GM23248 (cell line): ENCODE measurements around the gene FBN1. TPM values are rescaled to one million over a fixed set of nuclear protein-coding genes. Genes with fewer than 3 reads are reported as not detected.
A peak's percentile ranks its signal among the peaks of the same experiment; 100 is the strongest.

Source experiments
- DNase-seq: peaks from one replicate; pipeline ENCODE4 v3.0.0-alpha.2; 2015
- H2AFZ ChIP-seq: fragments of 200-600 bp; sonication (generic); 2 replicates; pipeline ENCODE4 v1.6.1; 2016; ENCODE audit warnings: antibody characterized with exemption
- H3F3A ChIP-seq: fragments of 200-600 bp; sonication (generic); 2 replicates; pipeline ENCODE4 v1.6.1; 2016; ENCODE audit warnings: mild to moderate bottlenecking, antibody characterized with exemption, mixed run types; ENCODE audit not compliant: insufficient read depth
- H3K27ac ChIP-seq: fragments of 200-600 bp; sonication (generic); 2 replicates; pipeline ENCODE4 v1.5.1; 2016; ENCODE audit warnings: mild to moderate bottlenecking
- H3K27me3 ChIP-seq: fragments of 200-600 bp; sonication (generic); replicated peaks from 2 replicates; pipeline ENCODE4 v1.6.1; 2016; ENCODE audit warnings: mild to moderate bottlenecking; ENCODE audit not compliant: insufficient read depth
- H3K36me3 ChIP-seq: fragments of 200-600 bp; sonication (generic); 2 replicates; pipeline ENCODE4 v1.6.1; 2016; ENCODE audit warnings: low read depth, mild to moderate bottlenecking
- H3K4me1 ChIP-seq: fragments of 200-600 bp; sonication (generic); 2 replicates; pipeline ENCODE4 v1.6.1; 2016; ENCODE audit warnings: mild to moderate bottlenecking; ENCODE audit not compliant: insufficient read depth
- H3K4me2 ChIP-seq: fragments of 200-600 bp; sonication (generic); one replicate; pipeline ENCODE4 v1.6.1; 2016; ENCODE audit warnings: mild to moderate bottlenecking; ENCODE audit not compliant: unreplicated experiment
- H3K4me3 ChIP-seq: fragments of 200-600 bp; sonication (generic); 2 replicates; pipeline ENCODE4 v1.5.1; 2016; ENCODE audit warnings: mild to moderate bottlenecking
- H3K79me2 ChIP-seq: fragments of 200-600 bp; sonication (generic); 2 replicates; pipeline ENCODE4 v1.6.1; 2016; ENCODE audit warnings: mild to moderate bottlenecking; ENCODE audit not compliant: insufficient read depth
- H3K9ac ChIP-seq: fragments of 200-600 bp; sonication (generic); 2 replicates; pipeline ENCODE4 v1.6.1; 2016; ENCODE audit warnings: mild to moderate bottlenecking
- H3K9me2 ChIP-seq: fragments of 200-600 bp; sonication (generic); 2 replicates; pipeline ENCODE4 v1.6.1; 2016; ENCODE audit warnings: mixed run types, mild to moderate bottlenecking, moderate library complexity; ENCODE audit not compliant: insufficient read depth
- H3K9me3 ChIP-seq: fragments of 200-600 bp; sonication (generic); one replicate; pipeline ENCODE4 v1.6.1; 2017; ENCODE audit warnings: low read depth
- H4K20me1 ChIP-seq: fragments of 200-600 bp; sonication (generic); 2 replicates; pipeline ENCODE4 v1.6.0; 2016; ENCODE audit not compliant: insufficient read depth
- EZH2 ChIP-seq: fragments of 200-600 bp; sonication (generic); IDR thresholded peaks from 2 replicates; pipeline ENCODE4 v1.6.1; 2018; ENCODE audit warnings: antibody characterized with exemption, mild to moderate bottlenecking; ENCODE audit not compliant: insufficient read depth, poor library complexity, severe bottlenecking
- EZH2phosphoT487 ChIP-seq: fragments of 200-600 bp; sonication (generic); IDR thresholded peaks from 2 replicates; pipeline ENCODE4 v1.6.1; 2018; ENCODE audit warnings: antibody characterized with exemption, moderate library complexity, mild to moderate bottlenecking, low read depth; ENCODE audit not compliant: insufficient read depth
- WGBS, 2 experiments: methylation state at CpG; one replicate each; pipeline ENCODE4 v1.1.6; 2015 to 2017; ENCODE audit warnings: low lambda C conversion rate in 2 of 2, low coverage in 1 of 2; ENCODE audit errors: missing lambda C conversion rate in 2 of 2; 5-methylcytosine and 5-hydroxymethylcytosine counted together
- in situ Hi-C: fragments of 300-500 bp; cut with MboI; formaldehyde crosslinking; loops from 2 replicates; pipeline ENCODE4 v1.15.0; 2020
- polyA plus RNA-seq: library from polyadenylated mRNA; unstranded; fragments of >200 nt; fragmentation: Nextera tagmentation; extraction: Ambion mirVana; gene quantifications from 2 replicates; pipeline ENCODE4 v1.2.1, GENCODE V29; 2016
- total RNA-seq: library from RNA; depleted of rRNA; stranded (reverse); fragments of >200 nt; shearing (Covaris generic); gene quantifications from 2 replicates; pipeline ENCODE4 v1.2.3, GENCODE V29; 2014

FBN1 gene
- total and polyA plus RNA-seq, 2 experiments from 2014 or later, result 374 to 1,478 TPM

GRCh38 chr15:48472756-48473155, 172.8 kb downstream of the FBN1 start:
- Histone ChIP-seq H3K9me3 (no peaks in the 10 kb centered on the region), H3F3A (peaks cover 88% of the 10 kb centered on the region), H3K9me2 (no peaks in the 10 kb centered on the region), H3K9ac (peak overlapping the region; percentile 57), H3K27me3 (no peaks in the 10 kb centered on the region), H3K27ac (peak overlapping the region; percentile 85), H4K20me1 (no peaks in the 10 kb centered on the region), H2AFZ (no peak overlapping the region), H3K4me3 (no peak overlapping the region), H3K4me1 (peaks cover 35% of the 10 kb centered on the region), H3K36me3 (peaks cover 89% of the 10 kb centered on the region), H3K79me2 (peaks cover 46% of the 10 kb centered on the region), H3K4me2 (peak overlapping the region; percentile 33)
- WGBS, 2 experiments, result 2 to 5% methylated on average over 2 of the region's 2 CpGs
- in situ Hi-C loops, result no loop called here
- DNase-seq, result peak; percentile 90
- TF ChIP-seq EZH2phosphoT487, result no peak
- no peak for TF ChIP-seq EZH2

GRCh38 chr15:48471073-48471472, 174.4 kb downstream of the FBN1 start:
- in situ Hi-C loops, result no loop called here
- WGBS, 2 experiments, result 82 to 85% methylated on average over 5 of the region's 5 CpGs
- Histone ChIP-seq H3K36me3 (peaks cover 93% of the 10 kb centered on the region), H3K27me3 (no peaks in the 10 kb centered on the region), H3K9ac (no peak overlapping the region), H3K4me2 (no peak overlapping the region), H4K20me1 (no peaks in the 10 kb centered on the region), H2AFZ (no peak overlapping the region), H3K4me1 (peaks cover 33% of the 10 kb centered on the region), H3K9me3 (no peaks in the 10 kb centered on the region), H3K79me2 (peaks cover 56% of the 10 kb centered on the region), H3K4me3 (no peak overlapping the region), H3K9me2 (no peaks in the 10 kb centered on the region), H3F3A (peaks cover 90% of the 10 kb centered on the region), H3K27ac (peak overlapping the region; percentile 85)
- TF ChIP-seq EZH2 (no peak), EZH2phosphoT487 (no peak)
- DNase-seq, result no peak

- Histone ChIP-seq H3K4me3 (no peak overlapping the region), H3F3A (peaks cover 90% of the 10 kb centered on the region), H3K4me2 (no peak overlapping the region), H3K9me2 (no peaks in the 10 kb centered on the region), H3K9ac (no peak overlapping the region), H3K27ac (peak overlapping the region; percentile 28), H3K79me2 (peaks cover 58% of the 10 kb centered on the region), H4K20me1 (no peaks in the 10 kb centered on the region), H3K36me3 (peaks cover 93% of the 10 kb centered on the region), H2AFZ (no peak overlapping the region), H3K4me1 (peaks cover 23% of the 10 kb centered on the region), H3K27me3 (no peaks in the 10 kb centered on the region), H3K9me3 (no peaks in the 10 kb centered on the region)
- no peak for DNase-seq
- TF ChIP-seq EZH2, result no peak
- no peak for TF ChIP-seq EZH2phosphoT487
- in situ Hi-C loops, result no loop called here
- 82 to 83% methylated on average over 4 of the region's 4 CpGs for WGBS, 2 experiments
These were observed 175.4 kb downstream of the FBN1 start for GRCh38 chr15:48470096-48470495.

GRCh38 chr15:48469681-48470080, 175.8 kb downstream of the FBN1 start:
- no peak for DNase-seq
- WGBS, 2 experiments, result 89% methylated on average over 5 of the region's 5 CpGs
- H3K4me2 ChIP-seq, result no peak overlapping the region
- H3K9me2 ChIP-seq, result no peaks in the 10 kb centered on the region
- no peak overlapping the region for H2AFZ ChIP-seq
- H3F3A ChIP-seq, result peaks cover 91% of the 10 kb centered on the region
- no peaks in the 10 kb centered on the region for H4K20me1 ChIP-seq
- no peak for TF ChIP-seq EZH2
- TF ChIP-seq EZH2phosphoT487, result no peak
- no peak overlapping the region for H3K9ac ChIP-seq
- H3K4me3 ChIP-seq, result no peak overlapping the region
- H3K9me3 ChIP-seq, result no peaks in the 10 kb centered on the region
- peaks cover 22% of the 10 kb centered on the region for H3K4me1 ChIP-seq
- H3K27me3 ChIP-seq, result no peaks in the 10 kb centered on the region
- in situ Hi-C loops, result no loop called here
- peaks cover 59% of the 10 kb centered on the region for H3K79me2 ChIP-seq
- peaks cover 94% of the 10 kb centered on the region for H3K36me3 ChIP-seq
- H3K27ac ChIP-seq, result peak overlapping the region; percentile 28

- 91 to 96% methylated on average over 6 of the region's 6 CpGs for WGBS, 2 experiments
- no peak overlapping the region for H2AFZ ChIP-seq
- peaks cover 94% of the 10 kb centered on the region for H3K36me3 ChIP-seq
- no peaks in the 10 kb centered on the region for H3K27me3 ChIP-seq
- no peaks in the 10 kb centered on the region for H3K9me3 ChIP-seq
- in situ Hi-C loops, result no loop called here
- no peaks in the 10 kb centered on the region for H4K20me1 ChIP-seq
- no peak for DNase-seq
- peak overlapping the region; percentile 28 for H3K27ac ChIP-seq
- no peak overlapping the region for H3K4me3 ChIP-seq
- TF ChIP-seq EZH2phosphoT487 (no peak), EZH2 (no peak)
- no peak overlapping the region for H3K9ac ChIP-seq
- no peak overlapping the region for H3K4me2 ChIP-seq
- peaks cover 91% of the 10 kb centered on the region for H3F3A ChIP-seq
- H3K4me1 ChIP-seq, result peaks cover 22% of the 10 kb centered on the region
- H3K9me2 ChIP-seq, result no peaks in the 10 kb centered on the region
- peaks cover 63% of the 10 kb centered on the region for H3K79me2 ChIP-seq
These were observed 176.2 kb downstream of the FBN1 start for GRCh38 chr15:48469271-48469670.
